ENCODE measurements around the gene ESYT3. TPM values are rescaled to one million over a fixed set of nuclear protein-coding genes. Genes with fewer than 3 reads are reported as not detected.

ESYT3 gene
- total RNA-seq, 2 experiments from 2014 or later, result not detected

DNA sequence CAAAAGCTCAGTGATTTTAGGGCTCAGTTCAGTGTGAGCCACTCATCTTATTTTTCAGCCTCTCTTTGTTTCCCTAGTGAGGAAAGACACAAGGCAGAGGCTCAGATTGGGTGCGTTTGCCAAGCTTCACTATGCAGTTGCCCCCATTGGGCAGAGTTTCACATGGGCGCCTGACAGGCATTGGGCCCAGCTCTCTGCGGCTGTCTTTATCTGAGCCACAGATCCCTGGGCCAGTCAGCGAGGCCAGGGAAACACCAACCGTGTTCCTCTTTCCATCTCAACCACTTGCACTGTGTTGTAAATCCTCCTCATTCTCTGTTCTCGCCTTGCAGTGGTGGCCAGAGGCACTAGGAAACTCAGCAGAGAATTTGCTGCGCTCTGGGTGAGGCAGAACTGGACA is 10.8 kb downstream of the ESYT3 start:
- no TSS peak for BruUV-seq (replicated peaks)
- no peak for DNase-seq (ENCODE audit: low spot score)
- POLR2A ChIA-PET, result no interaction called here

DNA sequence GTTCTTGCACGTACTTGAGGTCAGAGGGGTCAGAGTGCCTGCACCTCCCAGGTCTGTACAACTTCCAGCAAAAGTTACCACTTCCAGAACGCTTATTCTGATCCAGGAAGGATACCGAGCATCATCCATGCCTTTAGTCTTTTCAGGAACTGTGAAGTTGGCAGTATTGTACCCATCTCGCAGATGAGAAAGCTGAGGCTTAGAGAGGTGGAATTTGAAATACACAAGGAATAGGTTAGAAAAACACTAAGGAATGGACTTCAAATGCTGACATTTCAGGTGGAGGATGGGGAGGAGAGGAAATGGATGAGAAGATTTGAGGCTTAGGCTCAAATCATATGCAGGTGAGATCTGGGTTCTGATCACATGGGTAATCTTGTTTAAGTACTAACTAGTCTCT is 11.2 kb downstream of the ESYT3 start:
- no TSS peak for BruUV-seq (replicated peaks)
- Histone ChIP-seq H3K79me2 (ENCODE audit: insufficient read depth, low read depth, low read length) (no peaks in the 10 kb centered on the region), H2AFZ (ENCODE audit: low read length) (no peak overlapping the region), H3K4me3 (ENCODE audit: low read depth, low read length, poor library complexity, severe bottlenecking) (no peak overlapping the region), H3K9me3 (ENCODE audit: low read length) (no peaks in the 10 kb centered on the region), H3K4me2 (ENCODE audit: low read length) (no peak overlapping the region), H3K4me1 (ENCODE audit: insufficient read depth, low read length, poor library complexity, severe bottlenecking) (no peaks in the 10 kb centered on the region), H3K9me2 (ENCODE audit: insufficient read depth, low read length) (no peaks in the 10 kb centered on the region), H3K27ac (ENCODE audit: low read depth, low read length, poor library complexity, severe bottlenecking) (no peak overlapping the region), H4K20me1 (ENCODE audit: insufficient read depth, low read length) (no peaks in the 10 kb centered on the region), H3K36me3 (ENCODE audit: insufficient read depth, low read length) (no peaks in the 10 kb centered on the region)
- CTCF ChIA-PET (ENCODE audit: unreplicated experiment), result no interaction called here
- no peak for TF ChIP-seq EZH2phosphoT487 (IDR thresholded peaks at IDR 0.05; ENCODE audit: borderline replicate concordance, low read depth, low read length)
- TF ChIP-seq, protein P1, sequence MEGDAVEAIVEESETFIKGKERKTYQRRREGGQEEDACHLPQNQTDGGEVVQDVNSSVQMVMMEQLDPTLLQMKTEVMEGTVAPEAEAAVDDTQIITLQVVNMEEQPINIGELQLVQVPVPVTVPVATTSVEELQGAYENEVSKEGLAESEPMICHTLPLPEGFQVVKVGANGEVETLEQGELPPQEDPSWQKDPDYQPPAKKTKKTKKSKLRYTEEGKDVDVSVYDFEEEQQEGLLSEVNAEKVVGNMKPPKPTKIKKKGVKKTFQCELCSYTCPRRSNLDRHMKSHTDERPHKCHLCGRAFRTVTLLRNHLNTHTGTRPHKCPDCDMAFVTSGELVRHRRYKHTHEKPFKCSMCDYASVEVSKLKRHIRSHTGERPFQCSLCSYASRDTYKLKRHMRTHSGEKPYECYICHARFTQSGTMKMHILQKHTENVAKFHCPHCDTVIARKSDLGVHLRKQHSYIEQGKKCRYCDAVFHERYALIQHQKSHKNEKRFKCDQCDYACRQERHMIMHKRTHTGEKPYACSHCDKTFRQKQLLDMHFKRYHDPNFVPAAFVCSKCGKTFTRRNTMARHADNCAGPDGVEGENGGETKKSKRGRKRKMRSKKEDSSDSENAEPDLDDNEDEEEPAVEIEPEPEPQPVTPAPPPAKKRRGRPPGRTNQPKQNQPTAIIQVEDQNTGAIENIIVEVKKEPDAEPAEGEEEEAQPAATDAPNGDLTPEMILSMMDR (conservative IDR thresholded peaks at IDR 0.05; ENCODE audit: low read length), result no peak
- POLR2A ChIA-PET, result no interaction called here
- DNase-seq (ENCODE audit: low spot score), result no peak
- intact Hi-C loops (cut with micrococcal nuclease; ENCODE audit: unreplicated experiment), result no loop called here

More for the DNA sequence above, 10.8 kb downstream of the ESYT3 start:
- no peaks in the 10 kb centered on the region for H3K9me3 ChIP-seq (ENCODE audit: low read length)
- no peaks in the 10 kb centered on the region for H3K9me2 ChIP-seq (ENCODE audit: insufficient read depth, low read length)
- no peak overlapping the region for H2AFZ ChIP-seq (ENCODE audit: low read length)
- no peaks in the 10 kb centered on the region for H3K4me1 ChIP-seq (ENCODE audit: insufficient read depth, low read length, poor library complexity, severe bottlenecking)
- TF ChIP-seq EZH2phosphoT487 (IDR thresholded peaks at IDR 0.05; ENCODE audit: borderline replicate concordance, low read depth, low read length), result no peak
- TF ChIP-seq, protein P1 (conservative IDR thresholded peaks at IDR 0.05; ENCODE audit: low read length), result no peak
- no peak overlapping the region for H3K4me2 ChIP-seq (ENCODE audit: low read length)
- no peak overlapping the region for H3K27ac ChIP-seq (ENCODE audit: low read depth, low read length, poor library complexity, severe bottlenecking)
- H3K36me3 ChIP-seq (ENCODE audit: insufficient read depth, low read length), result no peaks in the 10 kb centered on the region
- H4K20me1 ChIP-seq (ENCODE audit: insufficient read depth, low read length), result no peaks in the 10 kb centered on the region
- no peaks in the 10 kb centered on the region for H3K79me2 ChIP-seq (ENCODE audit: insufficient read depth, low read depth, low read length)
- intact Hi-C loops (cut with micrococcal nuclease; ENCODE audit: unreplicated experiment), result no loop called here
- H3K4me3 ChIP-seq (ENCODE audit: low read depth, low read length, poor library complexity, severe bottlenecking), result no peak overlapping the region
- CTCF ChIA-PET (ENCODE audit: unreplicated experiment), result no interaction called here

DNA sequence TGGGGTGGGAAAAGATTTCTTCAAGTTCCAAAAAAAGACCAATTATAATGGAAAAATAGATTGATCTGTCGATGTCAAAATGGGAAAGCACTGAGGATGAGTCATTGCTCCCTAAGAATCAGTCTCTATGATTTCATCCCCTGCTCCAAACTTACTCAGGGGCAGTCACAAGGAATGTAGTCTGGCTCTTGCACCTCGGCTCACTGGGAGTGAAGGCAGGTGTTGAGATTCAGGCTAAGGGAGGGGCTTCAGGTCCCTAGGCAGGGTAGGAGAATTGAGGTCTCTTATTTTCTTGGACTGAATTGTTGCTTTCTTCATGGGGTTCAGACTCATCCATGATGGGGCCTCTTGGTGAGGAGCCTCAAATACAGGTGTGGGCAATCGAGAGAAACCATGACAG is 14.2 kb downstream of the ESYT3 start:
- no peak for TF ChIP-seq EZH2phosphoT487 (IDR thresholded peaks at IDR 0.05; ENCODE audit: borderline replicate concordance, low read depth, low read length)
- TF ChIP-seq, protein P1 (conservative IDR thresholded peaks at IDR 0.05; ENCODE audit: low read length), result no peak
- H3K9me3 ChIP-seq (ENCODE audit: low read length), result no peaks in the 10 kb centered on the region
- no peaks in the 10 kb centered on the region for H3K4me1 ChIP-seq (ENCODE audit: insufficient read depth, low read length, poor library complexity, severe bottlenecking)
- no peaks in the 10 kb centered on the region for H4K20me1 ChIP-seq (ENCODE audit: insufficient read depth, low read length)
- H3K4me3 ChIP-seq (ENCODE audit: low read depth, low read length, poor library complexity, severe bottlenecking), result no peak overlapping the region
- intact Hi-C loops (cut with micrococcal nuclease; ENCODE audit: unreplicated experiment), result no loop called here
- H3K36me3 ChIP-seq (ENCODE audit: insufficient read depth, low read length), result no peaks in the 10 kb centered on the region
- H3K9me2 ChIP-seq (ENCODE audit: insufficient read depth, low read length), result no peaks in the 10 kb centered on the region
- ChIA-PET CTCF (ENCODE audit: unreplicated experiment) (no interaction called here), POLR2A (no interaction called here)
- no peak overlapping the region for H2AFZ ChIP-seq (ENCODE audit: low read length)
- no peaks in the 10 kb centered on the region for H3K79me2 ChIP-seq (ENCODE audit: insufficient read depth, low read depth, low read length)
- no TSS peak for BruUV-seq (replicated peaks)
- H3K27ac ChIP-seq (ENCODE audit: low read depth, low read length, poor library complexity, severe bottlenecking), result no peak overlapping the region
- DNase-seq (ENCODE audit: low spot score), result no peak
- H3K4me2 ChIP-seq (ENCODE audit: low read length), result no peak overlapping the region

Measured in OCI-LY7 (cell line).